ENCODE results near the gene MTHFSD. TPM values are rescaled to one million over a fixed set of nuclear protein-coding genes. Genes with fewer than 3 reads are reported as not detected.

Gene MTHFSD
- total and polyA plus RNA-seq, 2 of the 8 experiments (the other 6 are each of a cell fraction or from before 2014, with no cell fraction given), result 7.1 to 9.8 TPM

DNA sequence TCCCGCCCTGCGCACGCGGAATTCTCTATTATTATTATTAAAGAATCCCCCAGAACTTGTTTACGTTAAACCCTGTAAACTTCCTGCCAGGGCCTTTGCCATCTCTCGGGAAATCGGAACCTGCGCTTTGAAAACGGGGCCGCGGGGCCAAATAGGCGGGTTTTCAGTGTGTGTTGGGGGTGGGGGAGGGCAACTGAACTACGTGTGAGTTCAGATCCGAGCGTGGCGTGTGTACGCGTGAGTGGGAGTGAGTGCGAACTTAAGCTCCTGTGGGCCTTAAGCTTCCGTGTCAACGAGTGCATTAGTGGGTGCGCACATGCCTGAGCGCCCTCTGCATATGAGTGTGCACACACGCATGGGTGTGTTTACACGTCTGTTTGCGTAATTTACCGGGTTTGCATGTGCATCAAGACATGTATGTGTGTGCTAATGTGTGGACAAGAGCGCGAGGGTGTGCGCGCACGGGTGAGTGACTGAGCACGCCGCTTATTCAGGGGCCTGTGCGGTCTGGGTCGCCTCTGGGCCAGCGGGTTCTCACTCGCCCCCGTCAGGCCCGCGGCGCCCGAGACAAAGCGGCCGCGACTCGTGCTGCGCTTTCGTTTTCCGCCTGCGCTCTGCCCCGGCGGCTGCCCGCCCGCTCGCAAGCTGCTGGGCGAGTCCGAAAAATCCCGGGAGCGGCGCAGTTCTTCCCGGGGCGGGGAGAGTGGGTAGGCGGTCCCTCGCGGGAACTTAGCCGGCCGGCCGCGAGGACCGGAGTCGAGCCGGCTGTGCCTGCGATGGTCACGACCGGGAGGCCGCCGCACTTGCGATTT lies 45.9 kb downstream of the MTHFSD start:
- no peak overlapping the region for H3K27ac ChIP-seq (ENCODE audit: low read depth, low read length)
- H3K23ac ChIP-seq (ENCODE audit: insufficient read length), result no peak overlapping the region
- CTCF ChIA-PET (ENCODE audit: partially characterized antibody), result interaction anchor here (0.6 to 2.2 kb wide), 4 partner anchors 8 to 892 kb away, joined by 3 to 10 read pairs (median 4); no protein-coding TSS in a partner anchor
- H3K56ac ChIP-seq (replicated peaks; ENCODE audit: insufficient read length, low read depth, low read length), result no peak overlapping the region
- peak overlapping the region; percentile 92; the same call in 1 of the 2 replicates for H2BK15ac ChIP-seq (ENCODE audit: low read length)
- no peaks in the 10 kb centered on the region for H3K79me2 ChIP-seq (ENCODE audit: control insufficient read depth in 1 of 2, insufficient read depth in 2 of 2, low read length in 2 of 2)
- DNase-seq (ENCODE audit: low read depth in 1 of 2, low spot score in 2 of 2) (peak in 1 of 2 experiments; percentile 69), FAIRE-seq (no peak)
- H3K36me3 ChIP-seq (ENCODE audit: control insufficient read depth in 2 of 4, insufficient read depth in 4 of 4, low read length in 3 of 4), result peaks cover 0 to 7% (median 0%) of the 10 kb centered on the region in 4 experiments; a peak in 1 of 8 replicates
- 3% methylated on average over 57 of the region's 79 CpGs; no CpG with 5 or more reads in 1 of the 2 experiments for WGBS, 2 experiments (ENCODE audit: extremely low coverage in 1 of 2, insufficient coverage in 1 of 2, insufficient read length in 1 of 2, insufficient replicate concordance in 2 of 2, low coverage in 1 of 2, low lambda C conversion rate in 2 of 2, missing lambda C conversion rate in 1 of 2)
- H3K27me3 ChIP-seq (replicated peaks in 1 of 4; ENCODE audit: control insufficient read depth in 3 of 4, extremely low read depth in 1 of 4, insufficient read depth in 3 of 4, low read length in 3 of 4), result peaks cover 94 to 97% (median 97%) of the 10 kb centered on the region in 4 experiments
- POLR2A ChIA-PET (ENCODE audit: partially characterized antibody), result no interaction called here
- no peak overlapping the region for H2BK5ac ChIP-seq (ENCODE audit: low read depth, low read length)
- H3K4me1 ChIP-seq (replicated peaks in 1 of 4; ENCODE audit: control insufficient read depth in 3 of 4, insufficient read depth in 4 of 4, low read length in 3 of 4), result peaks cover 0 to 52% (median 28%) of the 10 kb centered on the region in 4 experiments; a peak in 6 of 7 replicates
- peak overlapping the region; percentile 83; the same call in 1 of the 2 replicates for H2AK5ac ChIP-seq (ENCODE audit: low read depth, low read length)
- H3K4me3 ChIP-seq (ENCODE audit: extremely low read depth in 1 of 4, insufficient read depth in 2 of 4, low read depth in 3 of 4, low read length in 4 of 4), result peak overlapping the region; percentile 16 to 60 (median 28); a peak in 7 of 8 replicates
- no peaks in the 10 kb centered on the region for H3K9me3 ChIP-seq (ENCODE audit: insufficient read depth in 2 of 2, low read depth in 1 of 2, low read length in 1 of 2)
- no peaks in the 10 kb centered on the region for H3K79me1 ChIP-seq (ENCODE audit: low read depth, low read length)
- no peak overlapping the region for H4K91ac ChIP-seq (replicated peaks; ENCODE audit: insufficient read length, low read length)
- H3K4me2 ChIP-seq (ENCODE audit: insufficient read depth in 1 of 2, low read depth in 2 of 2, low read length in 2 of 2), result peak overlapping the region; percentile 73 to 84
- H3K9ac ChIP-seq (replicated peaks in 1 of 4; ENCODE audit: extremely low read depth in 1 of 4, low read depth in 3 of 4, low read length in 3 of 4), result no peak overlapping the region; a peak in 1 of 7 replicates
- H2AFZ ChIP-seq (ENCODE audit: low read length), result no peak overlapping the region
- no peak overlapping the region; the same call in none of the 2 replicates for H3K18ac ChIP-seq (ENCODE audit: extremely low read depth, low read length)
- H4K8ac ChIP-seq (ENCODE audit: extremely low read depth, insufficient read depth, low read length), result no peak overlapping the region; the same call in 1 of the 2 replicates
- peak overlapping the region; percentile 100 for H2BK12ac ChIP-seq (ENCODE audit: low read depth, low read length)
- H2BK20ac ChIP-seq (ENCODE audit: low read length), result peak overlapping the region; percentile 23; the same call in 1 of the 2 replicates
- H3K4ac ChIP-seq (replicated peaks; ENCODE audit: insufficient read length, low read depth, low read length), result no peak overlapping the region
- H3K14ac ChIP-seq (ENCODE audit: insufficient read length), result no peak overlapping the region
- H2BK120ac ChIP-seq (replicated peaks; ENCODE audit: low read depth, low read length), result peak overlapping the region; percentile 6
- H4K20me1 ChIP-seq (replicated peaks in 1 of 2; ENCODE audit: control insufficient read depth in 1 of 2, insufficient read depth in 2 of 2, low read length in 2 of 2), result peaks cover 36 to 49% of the 10 kb centered on the region in 2 experiments
- H4K5ac ChIP-seq (ENCODE audit: insufficient read length, low read depth, low read length), result no peak overlapping the region
- peaks cover 5% of the 10 kb centered on the region; the same call in 1 of the 2 replicates for H3K23me2 ChIP-seq (ENCODE audit: low read depth, low read length)
- TF ChIP-seq RNF2 (IDR thresholded peaks at IDR 0.05; ENCODE audit: borderline replicate concordance, low read depth, low read length, missing control alignments, poor library complexity, severe bottlenecking) (peak; percentile 81), KDM1A (IDR thresholded peaks at IDR 0.05; ENCODE audit: borderline replicate concordance, low read length) (no peak), EZH2 (IDR thresholded peaks at IDR 0.05; ENCODE audit: low read depth, low read length, severe bottlenecking) (peak; percentile 88), TAF1 (IDR thresholded peaks at IDR 0.05; ENCODE audit: low read depth, low read length) (no peak), CTBP2 (IDR thresholded peaks at IDR 0.05; ENCODE audit: borderline replicate concordance, insufficient read depth, insufficient read length, low read length) (peak; percentile 6), POLR2A (IDR thresholded peaks at IDR 0.05; ENCODE audit: control extremely low read depth in 1 of 2, low read depth in 2 of 2, low read length in 2 of 2) (no peak), SUZ12 (IDR thresholded peaks at IDR 0.05; ENCODE audit: low read length) (peak; percentile 78), FOSL1 (IDR thresholded peaks at IDR 0.05; ENCODE audit: insufficient read depth, low read depth, low read length) (no peak), CBX8 (IDR thresholded peaks at IDR 0.05; ENCODE audit: borderline replicate concordance, low read depth, low read length) (peak; percentile 57; the same call in 1 of the 2 replicates)
- TF ChIP-seq, protein P1, sequence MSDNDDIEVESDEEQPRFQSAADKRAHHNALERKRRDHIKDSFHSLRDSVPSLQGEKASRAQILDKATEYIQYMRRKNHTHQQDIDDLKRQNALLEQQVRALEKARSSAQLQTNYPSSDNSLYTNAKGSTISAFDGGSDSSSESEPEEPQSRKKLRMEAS (IDR thresholded peaks at IDR 0.05), result peak; percentile 45; the same call in 1 of the 2 replicates

Data from H1 (cell line).